Measurements from ENCODE around the gene STK32B.

GRCh38 chr4:5212255-5213013 lies 161.2 kb downstream of the STK32B start:
- TF ChIP-seq CTCF (conservative IDR thresholded peaks at IDR 0.05; ENCODE audit: low read length) (no peak), EZH2phosphoT487 (IDR thresholded peaks at IDR 0.05; ENCODE audit: borderline replicate concordance, low read depth, low read length) (no peak)
